Liver (tissue), 3 donors: ENCODE measurements around the gene GVQW3.

Source experiments
- EGR1 ChIP-seq, 2 donors: IDR thresholded peaks; 2 replicates each; pipeline ENCODE4 v1.6.1; 2016 to 2018; ENCODE audit warnings: antibody characterized with exemption in 2 of 2, low read depth in 2 of 2
- FOXA1 ChIP-seq: IDR thresholded peaks from 2 replicates; pipeline ENCODE4 v1.6.1; 2016; ENCODE audit warnings: antibody characterized with exemption
- FOXA2 ChIP-seq: IDR thresholded peaks from 2 replicates; pipeline ENCODE4 v1.6.1; 2016; ENCODE audit warnings: antibody characterized with exemption
- GABPA ChIP-seq, 2 donors: IDR thresholded peaks in 1 of 2; conservative IDR thresholded peaks in 1 of 2; 2 replicates each; pipeline ENCODE4 v1.6.1; 2016; ENCODE audit warnings: antibody characterized with exemption in 2 of 2, mild to moderate bottlenecking in 1 of 2, moderate library complexity in 1 of 2
- JUND ChIP-seq, 2 donors: IDR thresholded peaks; 2 replicates each; pipeline ENCODE4 v1.6.1; 2016; ENCODE audit warnings: antibody characterized with exemption in 2 of 2
- RAD21 ChIP-seq, 2 donors: IDR thresholded peaks; 2 replicates each; pipeline ENCODE4 v1.6.1; 2016; ENCODE audit warnings: antibody characterized with exemption in 2 of 2, mild to moderate bottlenecking in 2 of 2
- SP1 ChIP-seq: IDR thresholded peaks from 2 replicates; pipeline ENCODE4 v1.6.1; 2018; ENCODE audit warnings: antibody characterized with exemption, mild to moderate bottlenecking
- TAF1 ChIP-seq: conservative IDR thresholded peaks from 2 replicates; pipeline ENCODE4 v1.6.1; 2016; ENCODE audit warnings: antibody characterized with exemption, mild to moderate bottlenecking
- YY1 ChIP-seq: IDR thresholded peaks from 2 replicates; pipeline ENCODE4 v1.6.1; 2016; ENCODE audit warnings: antibody characterized with exemption, mild to moderate bottlenecking
- TF ChIP-seq, protein P1 (sequence below): fragments of 150-350 bp; IDR thresholded peaks from 2 replicates; pipeline ENCODE4 v1.5.1; 2017; ENCODE audit warnings: improper control_type of control experiment, low read depth, low read length; ENCODE audit not compliant: missing input control
- TF ChIP-seq, protein P2 (sequence below): IDR thresholded peaks from 2 replicates; pipeline ENCODE4 v1.6.1; 2016; ENCODE audit warnings: antibody characterized with exemption
- TF ChIP-seq, protein P3 (sequence below): IDR thresholded peaks from 2 replicates; pipeline ENCODE4 v1.6.1; 2016; ENCODE audit warnings: antibody characterized with exemption
- TF ChIP-seq, protein P4 (sequence below): IDR thresholded peaks from 2 replicates; pipeline ENCODE4 v1.6.1; 2016; ENCODE audit warnings: antibody characterized with exemption, mild to moderate bottlenecking
- donor health status: healthy.
- donor health status: healthy.

DNA sequence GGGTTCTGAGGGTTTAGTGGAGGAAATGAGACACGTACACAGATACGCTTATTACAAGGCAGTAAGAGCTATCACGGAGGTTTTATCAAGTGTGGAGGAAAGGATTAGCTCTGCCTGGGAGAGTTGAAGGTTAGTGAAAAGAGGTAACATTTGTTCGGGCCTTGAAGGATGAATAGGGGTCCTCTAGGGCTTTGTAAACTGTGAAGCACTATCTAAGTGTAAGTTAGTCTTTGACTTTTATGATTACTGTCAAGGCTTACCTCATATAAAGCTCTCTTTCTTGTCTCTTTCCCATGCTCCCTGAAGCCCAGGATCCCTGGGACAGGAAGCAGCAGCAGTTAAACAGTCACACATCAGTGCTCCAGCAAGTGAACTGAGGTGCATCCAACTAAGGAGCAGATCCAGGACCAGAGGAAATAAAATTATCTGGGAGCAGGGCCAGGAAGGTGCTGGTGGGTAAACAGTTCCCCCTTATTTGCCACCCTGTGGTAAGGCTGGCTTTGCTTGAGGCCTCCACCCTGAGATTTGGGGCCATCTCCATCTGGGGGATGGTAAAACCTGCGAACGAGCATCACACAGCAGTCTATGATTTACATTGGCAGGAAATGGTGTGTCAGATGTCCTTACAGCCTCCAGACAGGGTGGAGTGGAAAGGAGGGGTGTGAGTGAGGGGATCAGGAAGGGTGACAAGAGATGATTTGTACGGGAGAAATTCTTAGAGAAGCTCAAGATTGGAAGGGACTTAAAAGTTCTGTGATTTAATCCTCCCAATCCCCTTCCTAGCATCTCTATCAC, 27.2 kb downstream of the GVQW3 start:
- TF ChIP-seq, protein P1, sequence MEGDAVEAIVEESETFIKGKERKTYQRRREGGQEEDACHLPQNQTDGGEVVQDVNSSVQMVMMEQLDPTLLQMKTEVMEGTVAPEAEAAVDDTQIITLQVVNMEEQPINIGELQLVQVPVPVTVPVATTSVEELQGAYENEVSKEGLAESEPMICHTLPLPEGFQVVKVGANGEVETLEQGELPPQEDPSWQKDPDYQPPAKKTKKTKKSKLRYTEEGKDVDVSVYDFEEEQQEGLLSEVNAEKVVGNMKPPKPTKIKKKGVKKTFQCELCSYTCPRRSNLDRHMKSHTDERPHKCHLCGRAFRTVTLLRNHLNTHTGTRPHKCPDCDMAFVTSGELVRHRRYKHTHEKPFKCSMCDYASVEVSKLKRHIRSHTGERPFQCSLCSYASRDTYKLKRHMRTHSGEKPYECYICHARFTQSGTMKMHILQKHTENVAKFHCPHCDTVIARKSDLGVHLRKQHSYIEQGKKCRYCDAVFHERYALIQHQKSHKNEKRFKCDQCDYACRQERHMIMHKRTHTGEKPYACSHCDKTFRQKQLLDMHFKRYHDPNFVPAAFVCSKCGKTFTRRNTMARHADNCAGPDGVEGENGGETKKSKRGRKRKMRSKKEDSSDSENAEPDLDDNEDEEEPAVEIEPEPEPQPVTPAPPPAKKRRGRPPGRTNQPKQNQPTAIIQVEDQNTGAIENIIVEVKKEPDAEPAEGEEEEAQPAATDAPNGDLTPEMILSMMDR = no peak
- TF ChIP-seq GABPA (IDR thresholded peaks at IDR 0.05 in 1 of 2, conservative IDR thresholded peaks at IDR 0.05 in 1 of 2) (no peak), RAD21 (IDR thresholded peaks at IDR 0.05) (no peak), JUND (IDR thresholded peaks at IDR 0.05) (no peak), FOXA2 (no peak), YY1 (no peak), EGR1 (IDR thresholded peaks at IDR 0.05; ENCODE audit: low read depth in 2 of 2) (no peak), TAF1 (no peak), FOXA1 (no peak), SP1 (no peak)
- TF ChIP-seq, protein P2, sequence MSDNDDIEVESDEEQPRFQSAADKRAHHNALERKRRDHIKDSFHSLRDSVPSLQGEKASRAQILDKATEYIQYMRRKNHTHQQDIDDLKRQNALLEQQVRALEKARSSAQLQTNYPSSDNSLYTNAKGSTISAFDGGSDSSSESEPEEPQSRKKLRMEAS = no peak
- TF ChIP-seq, protein P3, sequence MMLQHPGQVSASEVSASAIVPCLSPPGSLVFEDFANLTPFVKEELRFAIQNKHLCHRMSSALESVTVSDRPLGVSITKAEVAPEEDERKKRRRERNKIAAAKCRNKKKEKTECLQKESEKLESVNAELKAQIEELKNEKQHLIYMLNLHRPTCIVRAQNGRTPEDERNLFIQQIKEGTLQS = no peak
- TF ChIP-seq, protein P4, sequence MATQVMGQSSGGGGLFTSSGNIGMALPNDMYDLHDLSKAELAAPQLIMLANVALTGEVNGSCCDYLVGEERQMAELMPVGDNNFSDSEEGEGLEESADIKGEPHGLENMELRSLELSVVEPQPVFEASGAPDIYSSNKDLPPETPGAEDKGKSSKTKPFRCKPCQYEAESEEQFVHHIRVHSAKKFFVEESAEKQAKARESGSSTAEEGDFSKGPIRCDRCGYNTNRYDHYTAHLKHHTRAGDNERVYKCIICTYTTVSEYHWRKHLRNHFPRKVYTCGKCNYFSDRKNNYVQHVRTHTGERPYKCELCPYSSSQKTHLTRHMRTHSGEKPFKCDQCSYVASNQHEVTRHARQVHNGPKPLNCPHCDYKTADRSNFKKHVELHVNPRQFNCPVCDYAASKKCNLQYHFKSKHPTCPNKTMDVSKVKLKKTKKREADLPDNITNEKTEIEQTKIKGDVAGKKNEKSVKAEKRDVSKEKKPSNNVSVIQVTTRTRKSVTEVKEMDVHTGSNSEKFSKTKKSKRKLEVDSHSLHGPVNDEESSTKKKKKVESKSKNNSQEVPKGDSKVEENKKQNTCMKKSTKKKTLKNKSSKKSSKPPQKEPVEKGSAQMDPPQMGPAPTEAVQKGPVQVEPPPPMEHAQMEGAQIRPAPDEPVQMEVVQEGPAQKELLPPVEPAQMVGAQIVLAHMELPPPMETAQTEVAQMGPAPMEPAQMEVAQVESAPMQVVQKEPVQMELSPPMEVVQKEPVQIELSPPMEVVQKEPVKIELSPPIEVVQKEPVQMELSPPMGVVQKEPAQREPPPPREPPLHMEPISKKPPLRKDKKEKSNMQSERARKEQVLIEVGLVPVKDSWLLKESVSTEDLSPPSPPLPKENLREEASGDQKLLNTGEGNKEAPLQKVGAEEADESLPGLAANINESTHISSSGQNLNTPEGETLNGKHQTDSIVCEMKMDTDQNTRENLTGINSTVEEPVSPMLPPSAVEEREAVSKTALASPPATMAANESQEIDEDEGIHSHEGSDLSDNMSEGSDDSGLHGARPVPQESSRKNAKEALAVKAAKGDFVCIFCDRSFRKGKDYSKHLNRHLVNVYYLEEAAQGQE = no peak
